K562 (cell line): ENCODE results near the gene MIDN. TPM values are rescaled to one million over a fixed set of nuclear protein-coding genes. Genes with fewer than 3 reads are reported as not detected.

ENCODE experiments used
- ATAC-seq: fragments of 200-7000 bp; cut with Tn5 transposase; 3 replicates; pipeline ENCODE4 v1.9.1; 2020; ENCODE audit warnings: moderate library complexity
- BruUV-seq: library from RNA; stranded (reverse); fragments of 400-500 nt; replicated peaks from 2 replicates; lab custom pipeline; 2021; lab: Mats Ljungman, UMichigan
- CTCF ChIA-PET: fragments of 300-600 bp; formaldehyde crosslinking; extraction: SDS; loops from one replicate; lab custom pipeline; 2021; ENCODE audit warnings: low intra/inter-chr PET ratio; lab: Yijun Ruan, JAX
- POLR2A ChIA-PET: fragments of 300-600, 350-650 bp; sonication (Branson Sonifier 250); formaldehyde crosslinking; extraction: SDS; loops from one replicate; lab custom pipeline; 2021; ENCODE audit warnings: antibody characterized with exemption, inconsistent platforms; lab: Yijun Ruan, JAX
- DNase-seq, 4 experiments: peaks; one replicate each; pipeline versions ENCODE4 v3.0.0 to v3.0.0-alpha.2; 2011 to 2018; ENCODE audit warnings: low spot score in 3 of 4, mixed read lengths in 3 of 4; ENCODE audit errors: extremely low read depth in 1 of 4
- FAIRE-seq: peaks from 2 replicates; lab custom pipeline; 2011; peaks lifted over from hg19 to GRCh38; lab: Jason Lieb, UNC
- H2AFZ ChIP-seq: 2 replicates; pipeline ENCODE4 v1.6.0; 2011; ENCODE audit warnings: low read depth, low read length, control low read depth, inconsistent platforms
- H3K27ac ChIP-seq: fragments of 200-600 bp; 3 replicates; pipeline ENCODE4 v1.8.0; 2011; ENCODE audit warnings: low read depth, mild to moderate bottlenecking, control low read depth, inconsistent platforms, low read length, moderate library complexity, mixed read lengths; ENCODE audit errors: extremely low read depth
- H3K27me3 ChIP-seq, 2 experiments: fragments of 300-600 bp in 1 of 2; 2 replicates in 1 of 2; 3 replicates in 1 of 2; pipeline versions ENCODE4 v1.6.0 to v1.8.0; 2011; ENCODE audit warnings: inconsistent platforms in 2 of 2, low read length in 2 of 2, mild to moderate bottlenecking in 1 of 2, mixed read lengths in 1 of 2, moderate library complexity in 1 of 2; ENCODE audit not compliant: control insufficient read depth in 2 of 2, insufficient read depth in 2 of 2
- H3K36me3 ChIP-seq: fragments of 300-600 bp; 3 replicates; pipeline ENCODE4 v1.8.0; 2011; ENCODE audit warnings: mild to moderate bottlenecking, low read length, inconsistent platforms; ENCODE audit not compliant: control insufficient read depth, insufficient read depth
- H3K4me1 ChIP-seq, 2 experiments: fragments of 200-600 bp in 1 of 2; replicated peaks in 1 of 2; 2 replicates in 1 of 2; 3 replicates in 1 of 2; pipeline versions ENCODE4 v1.5.1 to v1.8.0; 2011; ENCODE audit warnings: inconsistent platforms in 2 of 2, low read length in 2 of 2, mild to moderate bottlenecking in 1 of 2, mixed read lengths in 1 of 2, moderate library complexity in 1 of 2; ENCODE audit not compliant: control insufficient read depth in 2 of 2, insufficient read depth in 2 of 2
- H3K4me2 ChIP-seq: 2 replicates; pipeline ENCODE4 v1.6.1; 2011; ENCODE audit warnings: low read length, control low read depth, inconsistent platforms, mixed read lengths; ENCODE audit not compliant: insufficient read depth
- H3K4me3 ChIP-seq: fragments of 200-600 bp; sonication (generic), shearing (Covaris generic); 2 replicates; pipeline ENCODE4 v1.5.1; 2016; ENCODE audit warnings: control low read depth, inconsistent platforms
- H3K79me2 ChIP-seq: fragments of 200-600 bp; 3 replicates; pipeline ENCODE4 v1.8.0; 2011; ENCODE audit warnings: low read length, inconsistent platforms; ENCODE audit not compliant: control insufficient read depth, insufficient read depth
- H3K9ac ChIP-seq, 2 experiments: 2 replicates each; pipeline versions ENCODE4 v1.6.0 to v1.6.1; 2011; ENCODE audit warnings: low read depth in 2 of 2, low read length in 2 of 2, control low read depth in 1 of 2, inconsistent platforms in 1 of 2, mild to moderate bottlenecking in 1 of 2, mixed read lengths in 1 of 2; ENCODE audit not compliant: insufficient read depth in 1 of 2
- H3K9me1 ChIP-seq: one replicate; pipeline ENCODE4 v1.6.0; 2011; ENCODE audit warnings: inconsistent platforms, mild to moderate bottlenecking, low read length, moderate library complexity; ENCODE audit not compliant: control insufficient read depth, insufficient read depth
- H3K9me3 ChIP-seq: replicated peaks from 2 replicates; pipeline ENCODE4 v1.5.1; 2011; ENCODE audit warnings: low read depth, low read length, inconsistent platforms; ENCODE audit not compliant: control insufficient read depth, insufficient read depth
- H4K20me1 ChIP-seq: replicated peaks from 2 replicates; pipeline ENCODE4 v1.6.1; 2011; ENCODE audit warnings: low read length, inconsistent platforms, mixed read lengths; ENCODE audit not compliant: control insufficient read depth, insufficient read depth
- CBX5 ChIP-seq: IDR thresholded peaks from 2 replicates; pipeline ENCODE4 v1.6.1; 2014; ENCODE audit warnings: low read depth, borderline replicate concordance
- CTCF ChIP-seq, 3 experiments: IDR thresholded peaks in 2 of 3; conservative IDR thresholded peaks in 1 of 3; 2 replicates each; pipeline ENCODE4 v1.5.1; 2011 to 2012; ENCODE audit warnings: low read length in 3 of 3, mild to moderate bottlenecking in 3 of 3, control low read depth in 2 of 3, improper control_type of control experiment in 1 of 3, inconsistent platforms in 1 of 3, low read depth in 1 of 3, mixed read lengths in 1 of 3, moderate library complexity in 1 of 3; ENCODE audit not compliant: insufficient read depth in 2 of 3
- E2F6 ChIP-seq, 2 experiments: IDR thresholded peaks; 2 replicates each; pipeline ENCODE4 v1.6.1; 2011; ENCODE audit warnings: borderline replicate concordance in 1 of 2, control low read depth in 1 of 2, low read depth in 1 of 2, low read length in 1 of 2, mild to moderate bottlenecking in 1 of 2, mixed read lengths in 1 of 2, moderate library complexity in 1 of 2; ENCODE audit not compliant: insufficient read depth in 1 of 2, insufficient read length in 1 of 2, poor library complexity in 1 of 2, severe bottlenecking in 1 of 2; ENCODE audit errors: extremely low read depth in 1 of 2
- HBP1 ChIP-seq: fragments of 450-650 bp; formaldehyde crosslinking; IDR thresholded peaks from 2 replicates; pipeline ENCODE4 v1.4.0; 2022; ENCODE audit warnings: missing genetic modification characterization
- HDAC6 ChIP-seq: IDR thresholded peaks from 2 replicates; pipeline ENCODE4 v1.6.1; 2012; ENCODE audit warnings: low read depth, mild to moderate bottlenecking, control low read depth, inconsistent platforms, low read length, moderate library complexity
- SMAD2 ChIP-seq: fragments of 150-350 bp; IDR thresholded peaks from 2 replicates; pipeline ENCODE4 v1.6.1; 2014; ENCODE audit warnings: low read depth, mild to moderate bottlenecking, low read length
- UBTF ChIP-seq, 2 experiments: IDR thresholded peaks; 2 replicates each; pipeline ENCODE4 v1.6.1; 2012; ENCODE audit warnings: improper control_type of control experiment in 2 of 2, low read depth in 2 of 2, low read length in 2 of 2, borderline replicate concordance in 1 of 2
- ZBTB7A ChIP-seq: IDR thresholded peaks from 2 replicates; pipeline ENCODE4 v1.6.1; 2011; ENCODE audit warnings: low read depth, mild to moderate bottlenecking, low read length, moderate library complexity, borderline replicate concordance; ENCODE audit not compliant: control insufficient read depth
- WGBS: fragments of 100-300 bp; shearing (Covaris generic); methylation state at CpG from one replicate; pipeline ENCODE4 v1.1.6; 2016; ENCODE audit warnings: low coverage, mixed read lengths; ENCODE audit not compliant: insufficient coverage; ENCODE audit errors: missing lambda C conversion rate; 5-methylcytosine and 5-hydroxymethylcytosine counted together
- in situ Hi-C: fragments of 300-500 bp; cut with MboI; formaldehyde crosslinking; loops from 4 replicates; pipeline ENCODE4 v1.15.0; 2018; ENCODE audit warnings: inconsistent platforms, mixed read lengths
- intact Hi-C: fragments of 100-400 bp; cut with micrococcal nuclease; formaldehyde crosslinking; loops from 2 replicates; pipeline ENCODE4 v1.14.2; 2022
- polyA plus RNA-seq, 8 experiments: library from polyadenylated mRNA; depleted of rRNA in 4 of 8; stranded (reverse) in 5 of 8; unstranded in 3 of 8; fragments of >200 nt; fragmentation: Nextera tagmentation in 2 of 8; fragmentation: Illumina TruSeq in 1 of 8; extraction: Ambion mirVana in 2 of 8; extraction: Trizol in 1 of 8; gene quantifications; 2 replicates each; pipeline versions ENCODE4 v1.2.1 to v1.2.3, GENCODE V29; 2011 to 2014; ENCODE audit warnings: inconsistent platforms in 1 of 8, missing spikeins in 1 of 8
- total RNA-seq, 7 experiments: library from RNA; depleted of rRNA in 6 of 7; stranded (reverse); fragments of >200 nt in 6 of 7; fragmentation: Illumina TruSeq in 2 of 7; extraction: Trizol in 2 of 7; gene quantifications; 2 replicates each; pipeline versions ENCODE4 v1.2.1 to v1.2.3, GENCODE V29; 2011 to 2021; ENCODE audit warnings: low replicate concordance in 1 of 7

Gene MIDN
- total and polyA plus RNA-seq, 9 of the 15 experiments (the other 6 are each of a cell fraction or from before 2014, with no cell fraction given): 0.17 to 120 (median 10.1) TPM

- Histone ChIP-seq H3K79me2 (no peaks in the 10 kb centered on the region), H3K27me3 (peaks cover 26 to 54% of the 10 kb centered on the region in 2 experiments; a peak in 4 of 5 replicates), H3K9me1 (no peaks in the 10 kb centered on the region), H2AFZ (no peak within 1 kb of the TSS), H3K9me3 (no peaks in the 10 kb centered on the region), H3K4me1 (peaks cover 0 to 84% of the 10 kb centered on the region in 2 experiments; a peak in 2 of 5 replicates), H4K20me1 (peaks cover 10% of the 10 kb centered on the region), H3K9ac (peak within 1 kb of the TSS in 1 of 2 experiments; percentile 17; a peak in 2 of 4 replicates), H3K27ac (no peak within 1 kb of the TSS), H3K4me3 (no peak within 1 kb of the TSS), H3K36me3 (peaks cover 1% of the 10 kb centered on the region; the same call in 1 of the 3 replicates), H3K4me2 (no peak within 1 kb of the TSS; the same call in 1 of the 2 replicates)
- DNase-seq: peak in 3 of 4 experiments; percentile 34 to 75 (median 70)
- no peak for FAIRE-seq
- intact Hi-C loops: no loop called here
- POLR2A ChIA-PET: interaction anchor here (1.4 to 1.5 kb wide), 2 partner anchors 10 to 17 kb away, joined by 5 to 6 read pairs; partner anchors contain the start of genes CIRBP and FAM174C
- CTCF ChIA-PET: interaction anchor here (0.6 kb wide), 1 partner anchor 481 kb away, joined by 3 read pairs; no protein-coding TSS in a partner anchor
- 3% methylated on average over 7 of the region's 113 CpGs for WGBS
- in situ Hi-C loops: no loop called here
- BruUV-seq: no TSS peak
- no peak for ATAC-seq
- no peak for TF ChIP-seq SMAD2
- peak in 1 of 3 experiments; percentile 7; a peak in 1 of 6 replicates for TF ChIP-seq CTCF (IDR thresholded peaks at IDR 0.05 in 2 of 3, conservative IDR thresholded peaks at IDR 0.05 in 1 of 3; ENCODE audit: insufficient read depth in 2 of 3, low read depth in 1 of 3, low read length in 3 of 3)
- peak in 1 of 2 experiments; percentile 64 for TF ChIP-seq E2F6 (IDR thresholded peaks at IDR 0.05; ENCODE audit: borderline replicate concordance in 1 of 2, extremely low read depth in 1 of 2, insufficient read depth in 1 of 2, insufficient read length in 1 of 2, low read depth in 1 of 2, low read length in 1 of 2, poor library complexity in 1 of 2, severe bottlenecking in 1 of 2)
- no peak for TF ChIP-seq HDAC6
- no peak for TF ChIP-seq HBP1 (CRISPR knock-in tag)
- TF ChIP-seq CBX5: no peak
- TF ChIP-seq UBTF (IDR thresholded peaks at IDR 0.05; ENCODE audit: borderline replicate concordance in 1 of 2, low read depth in 2 of 2, low read length in 2 of 2): 0 out of 4 replicates have a peak, but pooled peaks of 1 of the 2 experiments have one; percentile 36
- peak; percentile 82; the same call in 1 of the 2 replicates for TF ChIP-seq ZBTB7A
Observed at GRCh38 chr19:1285737-1286360, 37.5 kb downstream of the MIDN start, which contains the start of gene EFNA2. Gene EFNA2 (plus strand): TSS chr19:1285873. CDS start chr19:1286169, 296 bp downstream.
